BLaER1 treated with 17β-estradiol and CSF1 and Interleukin-3, amounts not matched to agents 10 nM and 100 nM (cell line): ENCODE data around the gene DOCK9.

ENCODE experiments used
- H3K27ac ChIP-seq, 11 experiments: shearing (Covaris generic); formaldehyde crosslinking; 2 replicates each; pipeline ENCODE4 v1.8.1; 2022
- H3K27me3 ChIP-seq, 11 experiments: shearing (Covaris generic); formaldehyde crosslinking; 2 replicates each; pipeline ENCODE4 v1.8.1; 2022
- H3K36me3 ChIP-seq, 11 experiments: shearing (Covaris generic); formaldehyde crosslinking; 2 replicates each; pipeline ENCODE4 v1.8.1; 2022
- H3K4me1 ChIP-seq, 10 experiments: shearing (Covaris generic); formaldehyde crosslinking; 2 replicates each; pipeline ENCODE4 v1.8.1; 2022
- H3K4me2 ChIP-seq, 11 experiments: shearing (Covaris generic); formaldehyde crosslinking; 2 replicates each; pipeline ENCODE4 v1.8.1; 2022
- H3K4me3 ChIP-seq, 10 experiments: shearing (Covaris generic); formaldehyde crosslinking; 2 replicates each; pipeline ENCODE4 v1.8.1; 2022
- H3K9ac ChIP-seq, 11 experiments: shearing (Covaris generic); formaldehyde crosslinking; 2 replicates each; pipeline ENCODE4 v1.8.1; 2022
- H3K9me3 ChIP-seq, 11 experiments: shearing (Covaris generic); formaldehyde crosslinking; replicated peaks in 1 of 11; 2 replicates each; pipeline ENCODE4 v1.8.1; 2022
- H4K20me1 ChIP-seq, 11 experiments: shearing (Covaris generic); formaldehyde crosslinking; 2 replicates each; pipeline ENCODE4 v1.8.1; 2022
- Cebpa-rat ChIP-seq, 11 experiments: shearing (Covaris generic); IDR thresholded peaks; 2 replicates each; pipeline ENCODE4 v1.8.1; 2022

The DOCK9 gene

DNA sequence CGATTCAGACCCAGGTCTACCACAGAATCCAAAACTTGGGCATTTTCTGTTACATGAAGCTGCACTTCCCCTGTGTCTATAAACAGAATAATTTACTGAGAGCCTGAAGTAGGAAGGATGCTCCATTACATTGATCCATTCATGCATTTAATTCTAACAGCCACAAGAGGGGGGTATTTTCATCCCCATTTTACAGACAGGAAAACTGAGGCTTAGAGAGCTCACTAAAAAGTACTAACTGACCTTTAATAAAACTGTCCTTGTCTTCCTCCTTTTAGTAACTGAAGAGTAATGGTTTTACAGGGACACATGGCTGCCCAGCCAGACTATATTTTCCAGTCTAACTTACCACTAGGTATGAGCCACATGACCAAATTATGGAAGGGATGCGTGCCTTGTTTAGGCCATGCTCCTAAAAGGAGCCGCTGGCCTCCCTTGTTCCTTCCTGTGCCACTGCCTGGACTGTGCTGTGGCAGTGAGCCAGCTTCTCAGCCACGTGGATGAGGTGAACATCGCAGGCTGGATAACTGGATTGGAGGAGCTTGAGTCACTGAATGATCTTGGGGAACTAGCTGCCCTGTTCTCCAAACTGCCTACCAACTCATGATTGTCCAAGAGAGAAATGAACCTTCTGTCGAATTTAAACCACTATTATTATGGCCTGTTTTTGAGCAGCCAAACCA lies 108.3 kb downstream of the DOCK9 start:
- no peak overlapping the region for H3K9ac ChIP-seq
- H3K9me3 ChIP-seq, result peaks cover 11 to 20% (median 17%) of the 10 kb centered on the region in 11 experiments
- TF ChIP-seq Cebpa-rat (IDR thresholded peaks at IDR 0.05), result no peak
- no peaks in the 10 kb centered on the region for H3K4me1 ChIP-seq
- H3K36me3 ChIP-seq, result peaks cover 0 to 57% (median 13%) of the 10 kb centered on the region in 11 experiments; a peak in 17 of 22 replicates
- no peak overlapping the region for H3K4me2 ChIP-seq
- no peak overlapping the region for H3K4me3 ChIP-seq
- H3K27ac ChIP-seq, result no peak overlapping the region
- no peaks in the 10 kb centered on the region for H3K27me3 ChIP-seq
- no peaks in the 10 kb centered on the region for H4K20me1 ChIP-seq

- H3K4me3 ChIP-seq, result no peak overlapping the region
- H3K9me3 ChIP-seq, result peaks cover 11 to 18% (median 15%) of the 10 kb centered on the region in 11 experiments
- H3K36me3 ChIP-seq, result peaks cover 0 to 56% (median 13%) of the 10 kb centered on the region in 11 experiments; a peak in 17 of 22 replicates
- H4K20me1 ChIP-seq, result no peaks in the 10 kb centered on the region
- H3K27me3 ChIP-seq, result no peaks in the 10 kb centered on the region
- H3K4me1 ChIP-seq, result no peaks in the 10 kb centered on the region
- H3K4me2 ChIP-seq, result no peak overlapping the region
- TF ChIP-seq Cebpa-rat (IDR thresholded peaks at IDR 0.05), result no peak
- H3K9ac ChIP-seq, result no peak overlapping the region
- H3K27ac ChIP-seq, result no peak overlapping the region
Observed at GRCh38 chr13:98868932-98869331, 108.9 kb downstream of the DOCK9 start.

DNA sequence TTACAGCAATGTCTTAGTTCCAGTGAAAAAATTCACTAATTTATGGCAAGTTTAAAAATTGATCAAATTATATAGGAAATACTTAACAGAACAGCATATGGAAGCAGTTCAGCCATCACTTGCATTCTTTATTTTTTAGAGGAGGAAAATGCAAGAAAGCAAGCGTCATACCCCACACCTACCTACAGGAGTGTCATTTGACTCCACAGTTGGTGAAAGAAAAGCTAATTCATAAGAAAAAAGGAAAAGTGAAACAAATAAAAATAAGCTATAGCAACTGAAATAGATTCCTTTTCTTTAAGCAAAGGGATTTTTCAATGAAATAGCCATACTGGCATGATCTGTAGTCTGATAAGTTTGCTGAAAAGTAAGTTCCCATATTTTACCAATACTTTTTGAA lies 111.0 kb downstream of the DOCK9 start:
- Histone ChIP-seq H4K20me1 (no peaks in the 10 kb centered on the region), H3K27ac (no peak overlapping the region), H3K27me3 (no peaks in the 10 kb centered on the region), H3K4me2 (no peak overlapping the region), H3K9ac (no peak overlapping the region), H3K9me3 (no peaks in the 10 kb centered on the region), H3K36me3 (peaks cover 0 to 51% (median 14%) of the 10 kb centered on the region in 11 experiments; a peak in 13 of 22 replicates), H3K4me1 (no peaks in the 10 kb centered on the region), H3K4me3 (no peak overlapping the region)
- TF ChIP-seq Cebpa-rat (IDR thresholded peaks at IDR 0.05), result no peak

DNA sequence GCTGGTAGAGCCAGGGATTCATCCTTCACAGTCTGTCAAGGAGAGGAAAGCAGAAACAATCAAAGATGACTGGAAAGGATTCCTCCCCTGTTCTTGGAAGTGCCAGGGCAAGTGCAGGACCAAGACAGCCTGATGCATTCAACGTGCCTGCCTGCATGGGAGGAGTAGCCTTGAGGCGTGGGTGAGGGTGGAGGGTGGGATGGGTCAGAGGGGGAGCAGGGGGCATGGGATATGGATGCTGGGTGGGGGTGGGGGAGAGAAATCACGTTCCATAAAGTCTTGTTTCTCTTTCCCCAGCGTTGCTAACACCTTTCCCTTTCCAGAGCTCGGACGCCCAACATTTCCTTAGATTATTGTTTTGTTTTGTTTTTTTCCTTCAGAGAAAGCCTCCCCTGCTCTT lies 117.4 kb downstream of the DOCK9 start:
- H4K20me1 ChIP-seq, result no peaks in the 10 kb centered on the region
- TF ChIP-seq Cebpa-rat (IDR thresholded peaks at IDR 0.05), result no peak
- H3K4me2 ChIP-seq, result no peak overlapping the region
- no peaks in the 10 kb centered on the region for H3K4me1 ChIP-seq
- no peaks in the 10 kb centered on the region for H3K27me3 ChIP-seq
- no peaks in the 10 kb centered on the region for H3K9me3 ChIP-seq
- H3K4me3 ChIP-seq, result no peak overlapping the region
- no peak overlapping the region for H3K9ac ChIP-seq
- H3K36me3 ChIP-seq, result peaks cover 0 to 38% (median 18%) of the 10 kb centered on the region in 11 experiments; a peak in 14 of 22 replicates
- H3K27ac ChIP-seq, result no peak overlapping the region

DNA sequence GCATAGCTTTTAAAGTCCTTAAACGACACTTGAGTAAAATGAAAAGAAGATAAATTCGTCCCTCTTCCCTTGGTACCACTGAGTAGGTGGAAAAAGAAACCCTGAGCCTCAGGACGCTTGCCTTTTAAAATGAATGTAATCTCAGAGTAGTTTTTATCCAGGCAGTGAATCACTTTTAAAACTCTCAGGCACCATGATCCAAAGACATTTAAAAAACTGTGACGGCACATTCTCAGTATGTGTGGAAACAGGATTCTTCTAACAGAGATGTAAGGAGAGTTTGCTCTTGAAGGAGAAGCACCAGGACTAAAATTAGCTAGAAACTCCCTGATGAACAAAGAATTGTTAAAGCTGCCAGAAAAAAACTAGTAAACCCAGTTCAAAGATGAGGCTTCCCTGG lies 119.7 kb downstream of the DOCK9 start:
- Histone ChIP-seq H3K9me3 (no peaks in the 10 kb centered on the region), H3K4me1 (peaks cover 0 to 16% (median 0%) of the 10 kb centered on the region in 10 experiments; a peak in 6 of 20 replicates), H4K20me1 (no peaks in the 10 kb centered on the region; a peak in 1 of 22 replicates), H3K4me2 (no peak overlapping the region), H3K27ac (no peak overlapping the region), H3K4me3 (no peak overlapping the region), H3K27me3 (no peaks in the 10 kb centered on the region), H3K9ac (no peak overlapping the region), H3K36me3 (peaks cover 0 to 40% (median 22%) of the 10 kb centered on the region in 11 experiments; a peak in 14 of 22 replicates)
- no peak for TF ChIP-seq Cebpa-rat (IDR thresholded peaks at IDR 0.05)

DNA sequence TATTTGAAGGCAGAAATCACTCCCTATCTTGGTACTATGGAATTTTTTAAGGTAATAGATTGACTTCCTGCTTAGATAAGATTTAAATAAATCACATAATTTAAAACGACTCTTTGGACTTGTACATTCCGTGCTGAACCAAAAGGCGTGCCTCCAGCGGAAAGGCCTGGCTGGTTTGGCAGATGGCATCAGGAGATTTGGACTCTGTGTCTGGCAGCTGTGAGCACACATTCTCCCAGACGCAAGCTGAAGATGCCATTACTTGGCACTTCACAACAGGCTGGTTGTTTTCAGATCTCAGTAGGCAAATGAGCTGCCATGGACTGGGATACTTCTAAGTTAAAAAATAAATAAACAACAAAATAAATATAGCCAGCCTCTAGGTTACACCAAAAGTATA lies 120.9 kb downstream of the DOCK9 start:
- H3K9me3 ChIP-seq, result no peaks in the 10 kb centered on the region
- H3K4me1 ChIP-seq, result peaks cover 0 to 16% (median 0%) of the 10 kb centered on the region in 10 experiments; a peak in 6 of 20 replicates
- no peak overlapping the region for H3K4me3 ChIP-seq
- H3K4me2 ChIP-seq, result no peak overlapping the region
- peaks cover 0 to 29% (median 13%) of the 10 kb centered on the region in 11 experiments; a peak in 10 of 22 replicates for H3K36me3 ChIP-seq
- no peaks in the 10 kb centered on the region for H3K27me3 ChIP-seq
- no peaks in the 10 kb centered on the region; a peak in 1 of 22 replicates for H4K20me1 ChIP-seq
- no peak for TF ChIP-seq Cebpa-rat (IDR thresholded peaks at IDR 0.05)
- no peak overlapping the region for H3K27ac ChIP-seq
- no peak overlapping the region for H3K9ac ChIP-seq

DNA sequence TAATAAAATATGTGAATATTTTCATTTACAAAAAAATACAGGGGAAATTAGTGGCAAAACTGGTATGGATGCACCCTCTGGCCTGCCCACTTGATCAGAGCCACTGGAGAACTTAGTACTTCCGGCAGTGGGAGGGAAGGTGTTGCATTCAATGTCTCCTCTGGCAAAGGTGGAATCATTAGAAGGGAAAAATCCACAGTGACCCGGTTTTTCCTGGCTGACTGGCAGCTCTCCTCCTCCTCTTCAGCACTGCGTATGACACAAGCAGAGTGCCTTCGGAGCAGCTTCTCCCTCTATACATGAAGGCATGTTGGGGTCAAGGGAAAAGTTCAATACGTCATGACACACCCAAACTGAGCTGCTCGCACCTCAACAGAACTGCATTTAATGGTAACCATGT lies 123.4 kb downstream of the DOCK9 start:
- Histone ChIP-seq H3K4me2 (peak overlapping the region in 2 of 11 experiments; percentile 49 to 77; a peak in 1 of 22 replicates), H3K4me1 (peaks cover 0 to 16% (median 0%) of the 10 kb centered on the region in 10 experiments; a peak in 6 of 20 replicates), H3K27ac (no peak overlapping the region), H3K9ac (no peak overlapping the region), H3K4me3 (no peak overlapping the region), H3K27me3 (no peaks in the 10 kb centered on the region), H4K20me1 (no peaks in the 10 kb centered on the region; a peak in 1 of 22 replicates), H3K36me3 (peaks cover 0 to 19% (median 5%) of the 10 kb centered on the region in 11 experiments; a peak in 8 of 22 replicates), H3K9me3 (no peaks in the 10 kb centered on the region)
- no peak for TF ChIP-seq Cebpa-rat (IDR thresholded peaks at IDR 0.05)

- Histone ChIP-seq H3K36me3 (peaks cover 0 to 16% (median 5%) of the 10 kb centered on the region in 11 experiments; a peak in 8 of 22 replicates), H3K4me2 (peak overlapping the region in 2 of 11 experiments; percentile 49 to 77; a peak in 4 of 22 replicates)
Observed at GRCh38 chr13:98853771-98854221, 124.1 kb downstream of the DOCK9 start.

DNA sequence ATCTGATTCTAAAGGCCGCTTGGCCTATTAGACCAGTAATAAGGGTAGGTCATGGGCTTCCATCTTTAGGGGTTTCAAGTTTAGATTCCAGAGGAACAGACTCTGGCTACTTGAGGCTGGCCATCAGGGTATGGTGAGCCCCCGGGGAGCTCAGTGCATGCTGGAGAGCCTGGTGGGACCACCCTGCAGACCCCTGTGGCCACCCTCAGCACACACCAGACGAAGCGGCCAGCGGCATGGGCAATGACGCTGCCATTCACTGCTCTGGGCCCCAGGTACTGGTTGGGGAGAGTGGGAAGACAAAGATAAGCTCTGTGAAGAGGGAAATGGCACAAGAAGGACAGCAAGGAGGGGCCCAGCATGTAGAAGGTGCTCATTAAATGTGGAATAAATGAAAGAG lies 126.6 kb downstream of the DOCK9 start:
- H3K36me3 ChIP-seq, result peaks cover 0 to 16% (median 5%) of the 10 kb centered on the region in 11 experiments; a peak in 8 of 22 replicates
- no peaks in the 10 kb centered on the region for H3K27me3 ChIP-seq
- no peak overlapping the region for H3K4me2 ChIP-seq
- H3K4me3 ChIP-seq, result no peak overlapping the region
- no peaks in the 10 kb centered on the region; a peak in 1 of 22 replicates for H4K20me1 ChIP-seq
- H3K9ac ChIP-seq, result no peak overlapping the region
- H3K9me3 ChIP-seq, result no peaks in the 10 kb centered on the region
- no peak for TF ChIP-seq Cebpa-rat (IDR thresholded peaks at IDR 0.05)
- H3K27ac ChIP-seq, result no peak overlapping the region
- peaks cover 14 to 33% (median 22%) of the 10 kb centered on the region in 10 experiments for H3K4me1 ChIP-seq

More at GRCh38 chr13:98853771-98854221, 124.1 kb downstream of the DOCK9 start:
- no peak overlapping the region for H3K27ac ChIP-seq
- H3K9me3 ChIP-seq, result no peaks in the 10 kb centered on the region
- no peaks in the 10 kb centered on the region; a peak in 1 of 22 replicates for H4K20me1 ChIP-seq
- no peaks in the 10 kb centered on the region for H3K27me3 ChIP-seq
- TF ChIP-seq Cebpa-rat (IDR thresholded peaks at IDR 0.05), result no peak
- H3K4me1 ChIP-seq, result peaks cover 0 to 16% (median 0%) of the 10 kb centered on the region in 10 experiments; a peak in 6 of 20 replicates
- no peak overlapping the region for H3K9ac ChIP-seq
- no peak overlapping the region for H3K4me3 ChIP-seq
